DMS79 (cell line): ENCODE data around the gene KCNA5.

Source experiments
- DNase-seq: peaks from one replicate; lab custom pipeline; 2025; lab: John Stamatoyannopoulos, UW

KCNA5 gene

GRCh38 chr12:5027046-5027821, 16.4 kb upstream of the KCNA5 start:
- no peak for DNase-seq

GRCh38 chr12:5030066-5030465, 13.6 kb upstream of the KCNA5 start:
- no peak for DNase-seq

GRCh38 chr12:5031242-5031641, 12.4 kb upstream of the KCNA5 start:
- DNase-seq: no peak

- no peak for DNase-seq
Observed at GRCh38 chr12:5031958-5032357, 11.7 kb upstream of the KCNA5 start.

GRCh38 chr12:5032821-5033220, 10.9 kb upstream of the KCNA5 start:
- no peak for DNase-seq

- DNase-seq: no peak
Observed at GRCh38 chr12:5033883-5034282, 9.8 kb upstream of the KCNA5 start.

- peak; percentile 69 for DNase-seq
Observed at GRCh38 chr12:5034603-5035002, 9.1 kb upstream of the KCNA5 start.

GRCh38 chr12:5035618-5036017, 8.1 kb upstream of the KCNA5 start:
- DNase-seq: no peak

GRCh38 chr12:5036031-5036430, 7.6 kb upstream of the KCNA5 start:
- no peak for DNase-seq

GRCh38 chr12:5037795-5038357, 5.8 kb upstream of the KCNA5 start:
- no peak for DNase-seq

- no peak for DNase-seq
Observed at GRCh38 chr12:5038781-5039311, 4.8 kb upstream of the KCNA5 start.

GRCh38 chr12:5039815-5040214, 3.9 kb upstream of the KCNA5 start:
- no peak for DNase-seq

GRCh38 chr12:5040368-5040767, 3.3 kb upstream of the KCNA5 start:
- no peak for DNase-seq

- DNase-seq: no peak
Observed at GRCh38 chr12:5044420-5045295, 979 bp downstream of the KCNA5 start.

- no peak for DNase-seq
Observed at GRCh38 chr12:5047094-5047493, 3.4 kb downstream of the KCNA5 start.

- no peak for DNase-seq
Observed at GRCh38 chr12:5047729-5048128, 4.0 kb downstream of the KCNA5 start.

GRCh38 chr12:5050542-5050941, 6.9 kb downstream of the KCNA5 start:
- no peak for DNase-seq

GRCh38 chr12:5051334-5051733, 7.7 kb downstream of the KCNA5 start:
- no peak for DNase-seq

GRCh38 chr12:5051913-5052312, 8.2 kb downstream of the KCNA5 start:
- DNase-seq: no peak

GRCh38 chr12:5052348-5052747, 8.7 kb downstream of the KCNA5 start:
- no peak for DNase-seq

- DNase-seq: no peak
Observed at GRCh38 chr12:5059358-5059757, 15.7 kb downstream of the KCNA5 start.

GRCh38 chr12:5060958-5061357, 17.3 kb downstream of the KCNA5 start:
- no peak for DNase-seq

GRCh38 chr12:5063149-5063548, 19.5 kb downstream of the KCNA5 start:
- no peak for DNase-seq
